Right hindlimb (tissue), 1 donor: ENCODE measurements around the gene FOXP1.

ENCODE experiments used
- DNase-seq: peaks from one replicate; pipeline ENCODE4 v3.0.0-alpha.2; 2018

The FOXP1 gene

GRCh38 chr3:71562938-71563337 lies 20.6 kb downstream of the FOXP1 start:
- no peak for DNase-seq

GRCh38 chr3:71560665-71561064 lies 22.9 kb downstream of the FOXP1 start:
- no peak for DNase-seq

- DNase-seq, result no peak
Measured at GRCh38 chr3:71559578-71560162, 23.9 kb downstream of the FOXP1 start.

GRCh38 chr3:71559021-71559420 lies 24.5 kb downstream of the FOXP1 start:
- DNase-seq, result no peak

- DNase-seq, result no peak
Measured at GRCh38 chr3:71554649-71555048, 28.9 kb downstream of the FOXP1 start.

GRCh38 chr3:71551311-71551919 lies 32.1 kb downstream of the FOXP1 start:
- no peak for DNase-seq

GRCh38 chr3:71549951-71550350 lies 33.6 kb downstream of the FOXP1 start:
- DNase-seq, result no peak

- DNase-seq, result no peak
Measured at GRCh38 chr3:71548705-71549384, 34.7 kb downstream of the FOXP1 start.

- no peak for DNase-seq
Measured at GRCh38 chr3:71547249-71548198, 36.0 kb downstream of the FOXP1 start.

GRCh38 chr3:71546821-71547220 lies 36.7 kb downstream of the FOXP1 start:
- no peak for DNase-seq

GRCh38 chr3:71545330-71545729 lies 38.2 kb downstream of the FOXP1 start:
- DNase-seq, result no peak

GRCh38 chr3:71543371-71544016 lies 40.0 kb downstream of the FOXP1 start:
- DNase-seq, result no peak

- DNase-seq, result peak; percentile 94
Measured at GRCh38 chr3:71542521-71543370, 40.8 kb downstream of the FOXP1 start.

- DNase-seq, result no peak
Measured at GRCh38 chr3:71541313-71541712, 42.2 kb downstream of the FOXP1 start.

GRCh38 chr3:71537211-71537611 lies 46.3 kb downstream of the FOXP1 start:
- DNase-seq, result peak; percentile 75

GRCh38 chr3:71536376-71536965 lies 47.1 kb downstream of the FOXP1 start:
- no peak for DNase-seq

- no peak for DNase-seq
Measured at GRCh38 chr3:71533588-71533987, 49.9 kb downstream of the FOXP1 start.

GRCh38 chr3:71532639-71533395 lies 50.7 kb downstream of the FOXP1 start:
- DNase-seq, result no peak

GRCh38 chr3:71530903-71531530 lies 52.5 kb downstream of the FOXP1 start:
- DNase-seq, result no peak

- DNase-seq, result no peak
Measured at GRCh38 chr3:71528816-71529215, 54.7 kb downstream of the FOXP1 start.
